ENCODE measurements around the gene USHBP1. TPM values are rescaled to one million over a fixed set of nuclear protein-coding genes. Genes with fewer than 3 reads are reported as not detected.

The USHBP1 gene
- total RNA-seq (2014; rRNA removed; shearing (Covaris generic)): 0.04 TPM in 1 of 2 replicates, not detected in the other

GRCh38 chr19:17264641-17264979, at the start of gene USHBP1:
TSS of gene USHBP1 (minus strand) at chr19:17264745. CDS start at chr19:17264299, 446 bp downstream.
- Histone ChIP-seq H3K9me3 (replicated peaks) (peaks cover 7% of the 10 kb centered on the region), H3K27ac (no peak within 1 kb of the TSS), H3K36me3 (peaks cover 3% of the 10 kb centered on the region; the same call in 1 of the 2 replicates), H3K4me1 (no peaks in the 10 kb centered on the region), H3K27me3 (no peaks in the 10 kb centered on the region), H3K4me3 (no peak within 1 kb of the TSS)
- DNase-seq: no peak

- H3K4me3 ChIP-seq: no peak overlapping the region
- no peak overlapping the region for H3K27ac ChIP-seq
- no peak for DNase-seq
- H3K4me1 ChIP-seq: peaks cover 2% of the 10 kb centered on the region; the same call in 1 of the 2 replicates
- no peaks in the 10 kb centered on the region for H3K27me3 ChIP-seq
- H3K36me3 ChIP-seq: peaks cover 27% of the 10 kb centered on the region
- no peaks in the 10 kb centered on the region for H3K9me3 ChIP-seq (replicated peaks)
These were observed 49.6 kb upstream of the USHBP1 start for GRCh38 chr19:17314007-17314593.

GRCh38 chr19:17312189-17313113, 47.9 kb upstream of the USHBP1 start:
- Histone ChIP-seq H3K27ac (no peak overlapping the region), H3K9me3 (replicated peaks) (no peaks in the 10 kb centered on the region), H3K36me3 (peaks cover 24% of the 10 kb centered on the region), H3K27me3 (no peaks in the 10 kb centered on the region), H3K4me3 (no peak overlapping the region), H3K4me1 (peaks cover 2% of the 10 kb centered on the region; the same call in 1 of the 2 replicates)
- no peak for DNase-seq

GRCh38 chr19:17311455-17312188, 47.1 kb upstream of the USHBP1 start:
- DNase-seq: no peak
- Histone ChIP-seq H3K36me3 (peaks cover 24% of the 10 kb centered on the region), H3K27me3 (no peaks in the 10 kb centered on the region), H3K4me3 (no peak overlapping the region), H3K4me1 (peaks cover 2% of the 10 kb centered on the region; the same call in 1 of the 2 replicates), H3K9me3 (replicated peaks) (no peaks in the 10 kb centered on the region), H3K27ac (no peak overlapping the region)

GRCh38 chr19:17309965-17310461, 45.5 kb upstream of the USHBP1 start:
- peak overlapping the region; percentile 77 for H3K4me3 ChIP-seq
- no peaks in the 10 kb centered on the region for H3K27me3 ChIP-seq
- H3K4me1 ChIP-seq: peaks cover 2% of the 10 kb centered on the region; the same call in 1 of the 2 replicates
- H3K9me3 ChIP-seq (replicated peaks): no peaks in the 10 kb centered on the region
- DNase-seq: no peak
- H3K36me3 ChIP-seq: peaks cover 12% of the 10 kb centered on the region
- peak overlapping the region; percentile 14; the same call in 1 of the 2 replicates for H3K27ac ChIP-seq

GRCh38 chr19:17309198-17309964, 44.8 kb upstream of the USHBP1 start, which contains the start of gene DDA1:
TSS of gene DDA1 (plus strand) at chr19:17309563. CDS start at chr19:17309655, 92 bp downstream.
- no peaks in the 10 kb centered on the region for H3K9me3 ChIP-seq (replicated peaks)
- H3K4me1 ChIP-seq: peaks cover 4% of the 10 kb centered on the region; the same call in 1 of the 2 replicates
- peaks cover 8% of the 10 kb centered on the region for H3K36me3 ChIP-seq
- peak; percentile 100 for DNase-seq
- H3K27ac ChIP-seq: peak within 1 kb of the TSS; percentile 14; the same call in 1 of the 2 replicates
- H3K4me3 ChIP-seq: peak within 1 kb of the TSS; percentile 77
- no peaks in the 10 kb centered on the region for H3K27me3 ChIP-seq

GRCh38 chr19:17307876-17308377, 43.4 kb upstream of the USHBP1 start:
- peaks cover 12% of the 10 kb centered on the region; the same call in 1 of the 2 replicates for H3K4me1 ChIP-seq
- no peak for DNase-seq
- no peak overlapping the region for H3K4me3 ChIP-seq
- no peaks in the 10 kb centered on the region for H3K9me3 ChIP-seq (replicated peaks)
- no peak overlapping the region for H3K27ac ChIP-seq
- H3K36me3 ChIP-seq: no peaks in the 10 kb centered on the region; the same call in 1 of the 2 replicates
- H3K27me3 ChIP-seq: no peaks in the 10 kb centered on the region

- Histone ChIP-seq H3K27me3 (no peaks in the 10 kb centered on the region), H3K4me3 (peak overlapping the region; percentile 76), H3K27ac (peak overlapping the region; percentile 64), H3K4me1 (peaks cover 15% of the 10 kb centered on the region; the same call in 1 of the 2 replicates), H3K9me3 (replicated peaks) (no peaks in the 10 kb centered on the region), H3K36me3 (no peaks in the 10 kb centered on the region)
- DNase-seq: no peak
These were observed 41.8 kb upstream of the USHBP1 start for GRCh38 chr19:17306285-17306714.

GRCh38 chr19:17305517-17306284, 41.2 kb upstream of the USHBP1 start, which contains the start of gene MRPL34:
TSS of gene MRPL34 (plus strand) at chr19:17305872. CDS start at chr19:17305893, 21 bp downstream.
- peak; percentile 100 for DNase-seq
- no peaks in the 10 kb centered on the region for H3K27me3 ChIP-seq
- H3K36me3 ChIP-seq: no peaks in the 10 kb centered on the region
- H3K4me3 ChIP-seq: peak within 1 kb of the TSS; percentile 76
- H3K4me1 ChIP-seq: peaks cover 15% of the 10 kb centered on the region; the same call in 1 of the 2 replicates
- no peaks in the 10 kb centered on the region for H3K9me3 ChIP-seq (replicated peaks)
- H3K27ac ChIP-seq: peak within 1 kb of the TSS; percentile 64

GRCh38 chr19:17305216-17305516, 40.6 kb upstream of the USHBP1 start:
- H3K4me3 ChIP-seq: no peak overlapping the region
- no peak for DNase-seq
- no peak overlapping the region for H3K27ac ChIP-seq
- H3K27me3 ChIP-seq: no peaks in the 10 kb centered on the region
- H3K36me3 ChIP-seq: no peaks in the 10 kb centered on the region
- H3K9me3 ChIP-seq (replicated peaks): no peaks in the 10 kb centered on the region
- peaks cover 13% of the 10 kb centered on the region; the same call in 1 of the 2 replicates for H3K4me1 ChIP-seq

- Histone ChIP-seq H3K36me3 (no peaks in the 10 kb centered on the region), H3K9me3 (replicated peaks) (no peaks in the 10 kb centered on the region), H3K27me3 (no peaks in the 10 kb centered on the region), H3K27ac (no peak overlapping the region), H3K4me3 (no peak overlapping the region), H3K4me1 (peaks cover 13% of the 10 kb centered on the region; the same call in 1 of the 2 replicates)
- DNase-seq: no peak
These were observed 40.1 kb upstream of the USHBP1 start for GRCh38 chr19:17304386-17305215.

- H3K27ac ChIP-seq: peak overlapping the region; percentile 83
- H3K27me3 ChIP-seq: no peaks in the 10 kb centered on the region
- no peaks in the 10 kb centered on the region for H3K9me3 ChIP-seq (replicated peaks)
- no peaks in the 10 kb centered on the region; the same call in 1 of the 2 replicates for H3K36me3 ChIP-seq
- peak overlapping the region; percentile 83 for H3K4me3 ChIP-seq
- H3K4me1 ChIP-seq: peaks cover 13% of the 10 kb centered on the region; the same call in 1 of the 2 replicates
- no peak for DNase-seq
These were observed 39.4 kb upstream of the USHBP1 start for GRCh38 chr19:17303940-17304267.

Measured in SJCRH30 (cell line).